ENCODE data around the gene POLR3H.

The POLR3H gene

DNA sequence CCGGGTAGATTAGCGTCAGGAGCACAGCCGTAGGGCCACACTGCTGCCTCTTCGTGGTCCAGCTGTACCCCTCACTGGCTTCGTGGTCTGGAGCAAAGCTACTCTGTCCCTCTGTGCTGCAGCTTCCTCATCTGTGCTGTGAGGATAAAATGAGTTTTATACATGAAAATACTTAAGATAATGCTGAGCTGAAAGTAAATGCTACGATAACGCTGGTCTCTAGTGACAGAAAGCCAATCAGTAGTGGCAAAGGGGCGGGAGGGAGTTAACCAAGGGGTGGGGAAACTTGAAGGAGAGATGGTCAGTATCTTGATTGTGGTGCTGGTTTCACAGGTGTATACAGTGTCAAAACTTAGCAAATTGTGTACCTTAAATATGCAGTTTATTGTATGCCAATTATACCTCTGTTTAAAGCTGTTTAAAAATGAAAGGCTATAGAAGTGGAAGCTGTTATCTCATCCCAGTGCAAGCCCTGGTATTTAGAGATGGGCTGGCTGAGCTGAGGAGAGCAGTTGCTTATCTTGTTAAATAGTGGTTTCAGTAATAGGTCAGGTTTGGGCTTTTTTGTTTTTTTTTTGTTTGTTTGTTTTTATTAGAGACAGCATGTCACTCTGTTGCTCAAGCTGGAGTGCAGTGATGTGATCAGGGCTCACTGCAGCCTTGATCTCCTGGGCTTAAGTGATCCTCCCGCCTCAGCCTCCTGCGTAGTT is 38.6 kb downstream of the POLR3H start:
- no peak for DNase-seq (ENCODE audit: low spot score)
- TF ChIP-seq, protein P1, sequence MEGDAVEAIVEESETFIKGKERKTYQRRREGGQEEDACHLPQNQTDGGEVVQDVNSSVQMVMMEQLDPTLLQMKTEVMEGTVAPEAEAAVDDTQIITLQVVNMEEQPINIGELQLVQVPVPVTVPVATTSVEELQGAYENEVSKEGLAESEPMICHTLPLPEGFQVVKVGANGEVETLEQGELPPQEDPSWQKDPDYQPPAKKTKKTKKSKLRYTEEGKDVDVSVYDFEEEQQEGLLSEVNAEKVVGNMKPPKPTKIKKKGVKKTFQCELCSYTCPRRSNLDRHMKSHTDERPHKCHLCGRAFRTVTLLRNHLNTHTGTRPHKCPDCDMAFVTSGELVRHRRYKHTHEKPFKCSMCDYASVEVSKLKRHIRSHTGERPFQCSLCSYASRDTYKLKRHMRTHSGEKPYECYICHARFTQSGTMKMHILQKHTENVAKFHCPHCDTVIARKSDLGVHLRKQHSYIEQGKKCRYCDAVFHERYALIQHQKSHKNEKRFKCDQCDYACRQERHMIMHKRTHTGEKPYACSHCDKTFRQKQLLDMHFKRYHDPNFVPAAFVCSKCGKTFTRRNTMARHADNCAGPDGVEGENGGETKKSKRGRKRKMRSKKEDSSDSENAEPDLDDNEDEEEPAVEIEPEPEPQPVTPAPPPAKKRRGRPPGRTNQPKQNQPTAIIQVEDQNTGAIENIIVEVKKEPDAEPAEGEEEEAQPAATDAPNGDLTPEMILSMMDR (conservative IDR thresholded peaks at IDR 0.05; ENCODE audit: low read depth), result no peak
- ChIA-PET CTCF (interaction anchor here (0.6 to 0.7 kb wide), 2 partner anchors 51 to 383 kb away, joined by 3 read pairs; no protein-coding TSS in a partner anchor), POLR2A (ENCODE audit: low non-redundant PET) (interaction anchor here (0.6 kb wide), 1 partner anchor 97 kb away, joined by 5 read pairs; no protein-coding TSS in a partner anchor)
- H3K27ac ChIP-seq, result peak overlapping the region; percentile 50; the same call in 1 of the 2 replicates

DNA sequence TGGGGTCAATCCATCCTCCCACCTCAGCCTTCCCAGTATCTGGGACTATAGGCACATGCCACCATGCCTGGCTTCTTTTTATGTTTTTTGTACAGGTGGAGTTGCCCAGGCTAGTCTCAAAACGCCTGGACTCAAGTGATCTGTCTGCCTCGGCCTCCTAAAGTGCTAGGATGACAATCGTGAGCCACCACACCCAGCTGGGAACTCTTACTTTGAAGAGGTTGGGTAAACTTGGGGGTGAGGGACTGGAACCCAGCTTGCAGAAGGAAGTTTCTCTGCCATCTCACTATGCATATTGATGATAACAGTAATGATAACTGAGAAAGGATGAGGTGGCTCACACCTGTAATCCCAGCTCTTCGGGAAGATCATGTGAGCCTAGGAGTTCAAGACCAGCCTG is 39.5 kb downstream of the POLR3H start:
- CTCF ChIA-PET, result no interaction called here
- POLR2A ChIA-PET (ENCODE audit: low non-redundant PET), result no interaction called here
- TF ChIP-seq, protein P1 (conservative IDR thresholded peaks at IDR 0.05; ENCODE audit: low read depth), result no peak
- peak overlapping the region; percentile 50 for H3K27ac ChIP-seq
- no peak for DNase-seq (ENCODE audit: low spot score)

DNA sequence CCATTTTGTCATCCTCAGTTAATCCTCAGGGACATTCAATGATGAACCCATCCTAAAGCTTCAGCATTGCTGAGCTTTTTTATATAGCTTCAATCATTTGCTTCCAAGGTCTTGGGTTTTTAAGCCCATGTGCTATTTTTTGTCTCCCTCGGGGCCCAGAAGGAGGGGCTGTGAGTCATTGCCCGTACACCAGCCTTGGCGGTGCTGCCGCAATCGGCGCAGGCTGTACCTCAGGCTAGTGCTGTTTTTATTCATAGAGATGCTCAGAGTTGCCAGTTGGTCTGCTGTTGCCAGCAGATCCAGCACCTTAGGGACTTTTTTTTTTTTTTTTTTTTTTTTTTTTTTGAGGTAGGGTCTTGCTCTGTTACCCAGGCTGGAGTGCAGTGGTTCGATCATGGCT is 39.9 kb downstream of the POLR3H start:
- peak overlapping the region; percentile 50 for H3K27ac ChIP-seq
- POLR2A ChIA-PET (ENCODE audit: low non-redundant PET), result no interaction called here
- CTCF ChIA-PET, result no interaction called here
- TF ChIP-seq, protein P1 (conservative IDR thresholded peaks at IDR 0.05; ENCODE audit: low read depth), result no peak
- peak; percentile 26 for DNase-seq (ENCODE audit: low spot score)

DNA sequence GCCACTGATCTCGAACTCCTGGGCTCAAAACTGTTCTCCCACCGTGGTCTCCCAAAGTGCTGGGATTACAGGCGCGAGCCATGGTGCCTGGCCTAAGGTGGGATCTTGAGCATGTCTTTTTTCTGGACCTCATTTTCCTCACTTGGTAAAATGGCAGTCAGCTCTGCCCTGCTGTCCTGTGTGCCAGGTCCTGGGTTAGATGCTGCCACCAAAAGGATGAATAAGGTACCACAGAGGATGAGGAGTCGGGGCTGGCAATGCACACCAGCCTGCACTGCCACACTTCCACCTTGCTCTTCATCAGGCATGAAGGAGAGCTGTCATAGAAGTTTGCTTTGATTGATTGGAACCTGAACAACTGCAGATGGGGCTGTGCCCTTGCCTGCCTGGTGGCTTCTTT is 43.1 kb downstream of the POLR3H start:
- ChIA-PET POLR2A (ENCODE audit: low non-redundant PET) (no interaction called here), CTCF (no interaction called here)
- TF ChIP-seq, protein P1 (conservative IDR thresholded peaks at IDR 0.05; ENCODE audit: low read depth), result no peak
- no peak for DNase-seq (ENCODE audit: low spot score)
- peak overlapping the region; percentile 8 for H3K27ac ChIP-seq

DNA sequence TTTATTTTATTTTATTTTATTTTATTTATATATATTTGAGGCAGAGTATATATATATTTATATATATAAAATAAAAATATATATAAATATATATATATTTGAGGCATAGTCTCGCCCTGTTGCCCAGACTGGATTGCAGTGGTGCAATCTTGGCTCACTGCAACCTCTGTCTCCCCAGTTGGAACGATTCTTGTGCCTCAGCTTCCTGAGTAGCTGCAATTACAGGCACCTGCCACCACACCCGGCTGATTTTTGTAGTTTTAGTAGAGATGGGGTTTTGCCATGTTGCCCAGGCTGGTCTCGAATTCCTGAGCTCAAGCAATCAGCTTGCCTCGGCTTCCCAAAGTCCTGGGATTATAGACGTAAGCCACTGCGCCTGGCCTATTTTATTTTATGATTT is 44.0 kb downstream of the POLR3H start:
- TF ChIP-seq, protein P1 (conservative IDR thresholded peaks at IDR 0.05; ENCODE audit: low read depth), result no peak
- peak overlapping the region; percentile 8; the same call in 1 of the 2 replicates for H3K27ac ChIP-seq
- ChIA-PET CTCF (interaction anchor here (0.6 kb wide), 1 partner anchor 10 kb away, joined by 8 read pairs; no protein-coding TSS in a partner anchor), POLR2A (ENCODE audit: low non-redundant PET) (no interaction called here)
- no peak for DNase-seq (ENCODE audit: low spot score)

DNA sequence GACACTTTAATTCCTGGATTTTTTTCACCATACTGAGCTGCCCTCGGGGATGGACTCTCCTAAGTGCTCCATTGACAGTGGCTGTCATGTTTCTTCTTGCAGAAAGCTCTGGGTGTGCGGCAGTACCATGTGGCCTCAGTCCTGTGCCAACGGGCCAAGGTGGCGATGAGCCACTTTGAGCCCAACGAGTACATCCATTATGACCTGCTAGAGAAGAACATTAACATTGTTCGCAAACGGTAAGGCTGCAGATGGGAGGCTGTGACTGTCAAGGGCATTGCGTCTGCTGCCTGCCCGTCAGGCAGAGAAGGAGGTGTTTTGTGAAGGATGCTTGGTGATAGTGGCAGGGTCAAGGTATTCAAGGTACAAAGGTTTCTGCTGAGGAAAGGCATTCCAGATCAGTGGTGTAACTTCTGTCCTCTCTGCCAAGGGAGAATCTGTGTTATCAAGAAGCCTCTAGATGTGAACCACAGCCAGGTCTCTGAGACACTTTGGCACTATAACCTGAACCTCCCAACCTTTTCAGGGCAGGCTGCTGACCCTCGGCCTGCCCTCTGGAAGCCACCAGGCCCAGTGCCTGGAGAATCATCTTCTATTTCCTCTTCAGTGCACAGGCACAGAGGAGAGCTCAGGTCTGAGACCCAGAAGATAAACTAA is 44.5 kb downstream of the POLR3H start:
- TF ChIP-seq, protein P1 (conservative IDR thresholded peaks at IDR 0.05; ENCODE audit: low read depth), result no peak
- POLR2A ChIA-PET (ENCODE audit: low non-redundant PET), result interaction anchor here (0.6 kb wide), 1 partner anchor 88 kb away, joined by 7 read pairs; no protein-coding TSS in a partner anchor
- no peak for DNase-seq (ENCODE audit: low spot score)
- CTCF ChIA-PET, result no interaction called here
- peak overlapping the region; percentile 8; the same call in 1 of the 2 replicates for H3K27ac ChIP-seq
